GM18868 (cell line): ENCODE results near the gene SCAMP1.
"Not testable (repeated sequence)": the region's sequence is repeated elsewhere in the genome, so short reads cannot be mapped to it uniquely, and the experiment has no call there.

Source experiments
- ATAC-seq: cut with Tn5 transposase; IDR thresholded peaks from one replicate; pipeline ENCODE4 v1.9.1; 2021; ENCODE audit warnings: mild to moderate bottlenecking, moderate library complexity; ENCODE audit not compliant: unreplicated experiment

SCAMP1 gene

GRCh38 chr5:78360924-78361630 lies 660 bp downstream of the SCAMP1 start:
- peak; percentile 38 for ATAC-seq

GRCh38 chr5:78361631-78361993 lies 1.2 kb downstream of the SCAMP1 start:
- ATAC-seq: no peak

GRCh38 chr5:78362220-78362619 lies 1.8 kb downstream of the SCAMP1 start:
- no peak for ATAC-seq

- ATAC-seq: no peak
Observed at GRCh38 chr5:78364005-78364404, 3.6 kb downstream of the SCAMP1 start.

- ATAC-seq: no peak
Observed at GRCh38 chr5:78367318-78367991, 7.0 kb downstream of the SCAMP1 start.

- ATAC-seq: no peak
Observed at GRCh38 chr5:78369680-78370079, 9.3 kb downstream of the SCAMP1 start.

- no peak for ATAC-seq
Observed at GRCh38 chr5:78373231-78373630, 12.8 kb downstream of the SCAMP1 start.

GRCh38 chr5:78376315-78376714 lies 15.9 kb downstream of the SCAMP1 start:
- ATAC-seq: no peak

GRCh38 chr5:78377056-78377717 lies 16.8 kb downstream of the SCAMP1 start:
- ATAC-seq: no peak

GRCh38 chr5:78377718-78378105 lies 17.3 kb downstream of the SCAMP1 start:
- no peak for ATAC-seq

GRCh38 chr5:78387468-78388153 lies 27.2 kb downstream of the SCAMP1 start:
- ATAC-seq: no peak

GRCh38 chr5:78391357-78391756 lies 30.9 kb downstream of the SCAMP1 start:
- not testable (repeated sequence) for ATAC-seq

- ATAC-seq: no peak
Observed at GRCh38 chr5:78397831-78398230, 37.4 kb downstream of the SCAMP1 start.

GRCh38 chr5:78399116-78399515 lies 38.7 kb downstream of the SCAMP1 start:
- ATAC-seq: no peak

GRCh38 chr5:78404682-78405293 lies 44.4 kb downstream of the SCAMP1 start:
- no peak for ATAC-seq

GRCh38 chr5:78405829-78406750 lies 45.7 kb downstream of the SCAMP1 start:
- peak; percentile 60 for ATAC-seq

GRCh38 chr5:78407458-78407857 lies 47.0 kb downstream of the SCAMP1 start:
- ATAC-seq: no peak

- ATAC-seq: no peak
Observed at GRCh38 chr5:78411586-78411985, 51.2 kb downstream of the SCAMP1 start.

GRCh38 chr5:78416677-78417425 lies 56.4 kb downstream of the SCAMP1 start:
- no peak for ATAC-seq
